Measurements from ENCODE around the gene TADA2B. TPM values are rescaled to one million over a fixed set of nuclear protein-coding genes. Genes with fewer than 3 reads are reported as not detected.

Gene TADA2B
- total and polyA plus RNA-seq, 2 experiments from 2014 or later, result 21.5 to 29.0 TPM

- H3K4me3 ChIP-seq, result no peak overlapping the region
- peaks cover 7% of the 10 kb centered on the region for H3K36me3 ChIP-seq
- H3K27ac ChIP-seq, result peak overlapping the region; percentile 5
- no peaks in the 10 kb centered on the region for H3K4me1 ChIP-seq (ENCODE audit: low read depth)
- H3K9me3 ChIP-seq (ENCODE audit: low read depth), result no peaks in the 10 kb centered on the region
- DNase-seq (ENCODE audit: low read depth in 1 of 2, low spot score in 1 of 2), result no peak
- H3K27me3 ChIP-seq, result no peaks in the 10 kb centered on the region
- no peak for TF ChIP-seq CTCF (IDR thresholded peaks at IDR 0.05; ENCODE audit: low read depth, low read length)
Measured at GRCh38 chr4:7031558-7032449, 11.4 kb upstream of the TADA2B start.

DNA sequence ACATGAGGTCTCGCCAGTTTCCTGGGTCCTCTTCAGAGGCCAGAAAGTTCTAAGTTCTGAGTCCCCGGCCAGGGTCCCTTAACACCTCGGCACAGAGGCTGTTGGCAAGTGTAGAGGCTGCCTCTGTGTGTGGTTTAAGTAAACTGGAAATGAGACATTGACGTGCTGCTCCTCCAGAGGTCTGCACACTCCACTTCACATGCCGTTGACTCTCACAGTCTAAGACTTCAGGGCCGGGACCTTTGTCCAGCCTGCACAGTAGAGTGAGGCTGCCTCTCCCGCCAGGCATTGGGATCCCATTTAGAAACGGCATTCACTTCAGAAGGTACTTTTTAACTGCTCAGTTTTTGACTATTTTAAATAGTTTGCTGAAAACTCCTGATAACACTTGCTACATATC, 10.6 kb upstream of the TADA2B start:
- no peaks in the 10 kb centered on the region for H3K27me3 ChIP-seq
- TF ChIP-seq CTCF (IDR thresholded peaks at IDR 0.05; ENCODE audit: low read depth, low read length), result no peak
- peak in 1 of 2 donors; percentile 45 for DNase-seq (ENCODE audit: low read depth in 1 of 2, low spot score in 1 of 2)
- no peaks in the 10 kb centered on the region for H3K4me1 ChIP-seq (ENCODE audit: low read depth)
- H3K9me3 ChIP-seq (ENCODE audit: low read depth), result no peaks in the 10 kb centered on the region
- H3K4me3 ChIP-seq, result no peak overlapping the region
- H3K36me3 ChIP-seq, result peaks cover 7% of the 10 kb centered on the region
- peak overlapping the region; percentile 5 for H3K27ac ChIP-seq

GRCh38 chr4:7034262-7035081, 8.7 kb upstream of the TADA2B start:
- no peaks in the 10 kb centered on the region for H3K27me3 ChIP-seq
- no peak overlapping the region for H3K27ac ChIP-seq
- H3K4me3 ChIP-seq, result no peak overlapping the region
- H3K36me3 ChIP-seq, result peaks cover 7% of the 10 kb centered on the region
- TF ChIP-seq CTCF (IDR thresholded peaks at IDR 0.05; ENCODE audit: low read depth, low read length), result no peak
- H3K4me1 ChIP-seq (ENCODE audit: low read depth), result no peaks in the 10 kb centered on the region
- no peaks in the 10 kb centered on the region for H3K9me3 ChIP-seq (ENCODE audit: low read depth)
- peak in 1 of 2 donors; percentile 34 for DNase-seq (ENCODE audit: low read depth in 1 of 2, low spot score in 1 of 2)

DNA sequence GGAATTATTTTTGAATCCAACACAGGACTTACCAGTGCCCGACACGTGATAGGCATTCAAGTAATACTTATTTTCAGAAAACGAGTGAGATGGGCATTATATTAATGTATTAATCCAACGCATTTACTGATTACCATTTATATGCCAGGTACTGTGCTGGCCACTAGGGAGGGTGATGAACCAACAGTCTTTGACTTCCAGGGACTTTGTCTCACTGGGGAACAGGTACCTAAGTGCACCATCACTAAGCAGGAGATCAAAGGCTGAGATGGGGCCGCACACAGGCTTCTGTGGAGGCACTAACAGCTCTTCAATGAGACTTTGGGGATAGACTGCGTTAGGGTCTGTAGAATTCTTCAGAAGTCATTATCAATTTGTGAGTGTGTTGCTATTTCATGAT, 5.7 kb upstream of the TADA2B start:
- no peak for TF ChIP-seq CTCF (IDR thresholded peaks at IDR 0.05; ENCODE audit: low read depth, low read length)
- Histone ChIP-seq H3K27ac (no peak overlapping the region), H3K4me3 (no peak overlapping the region), H3K36me3 (no peaks in the 10 kb centered on the region), H3K27me3 (no peaks in the 10 kb centered on the region), H3K4me1 (ENCODE audit: low read depth) (peaks cover 6% of the 10 kb centered on the region), H3K9me3 (ENCODE audit: low read depth) (no peaks in the 10 kb centered on the region)
- no peak for DNase-seq (ENCODE audit: low read depth in 1 of 2, low spot score in 1 of 2)

GRCh38 chr4:7040765-7041164, 2.4 kb upstream of the TADA2B start:
- H3K4me1 ChIP-seq (ENCODE audit: low read depth), result peaks cover 6% of the 10 kb centered on the region
- no peaks in the 10 kb centered on the region for H3K9me3 ChIP-seq (ENCODE audit: low read depth)
- DNase-seq (ENCODE audit: low read depth in 1 of 2, low spot score in 1 of 2), result no peak
- no peak overlapping the region for H3K4me3 ChIP-seq
- no peaks in the 10 kb centered on the region for H3K36me3 ChIP-seq
- no peaks in the 10 kb centered on the region for H3K27me3 ChIP-seq
- no peak for TF ChIP-seq CTCF (IDR thresholded peaks at IDR 0.05; ENCODE audit: low read depth, low read length)
- no peak overlapping the region for H3K27ac ChIP-seq
